MCF 10A (cell line): Measurements from ENCODE around the gene CLPTM1L. TPM values are rescaled to one million over a fixed set of nuclear protein-coding genes. Genes with fewer than 3 reads are reported as not detected.
"Not testable (repeated sequence)": the region's sequence is repeated elsewhere in the genome, so short reads cannot be mapped to it uniquely, and the experiment has no call there.

Experiments
- BruUV-seq: library from RNA; stranded (reverse); fragments of 400-500 nt; replicated peaks from 2 replicates; lab custom pipeline; 2021; lab: Mats Ljungman, UMichigan
- CTCF ChIA-PET: fragments of 300-600 bp; sonication (Branson Sonifier 250); formaldehyde crosslinking; extraction: SDS; loops from one replicate; lab custom pipeline; 2021; ENCODE audit warnings: antibody characterized with exemption, inconsistent platforms; lab: Yijun Ruan, JAX
- POLR2A ChIA-PET: fragments of 300-600, 350-650 bp; sonication (Branson Sonifier 250); formaldehyde crosslinking; extraction: SDS; loops from one replicate; lab custom pipeline; 2020; ENCODE audit warnings: antibody characterized with exemption, inconsistent platforms; lab: Yijun Ruan, JAX
- DNase-seq: peaks from one replicate; pipeline ENCODE4 v3.0.0-alpha.2; 2018; ENCODE audit not compliant: unreplicated experiment
- H3K27ac Mint-ChIP-seq: one replicate; pipeline ENCODE4 v1.8.0; 2022; ENCODE audit warnings: mild to moderate bottlenecking, low read depth, mixed read lengths; ENCODE audit not compliant: unreplicated experiment
- H3K27me3 Mint-ChIP-seq: one replicate; pipeline ENCODE4 v1.8.0; 2022; ENCODE audit warnings: mixed read lengths; ENCODE audit not compliant: insufficient read depth, unreplicated experiment
- H3K36me3 Mint-ChIP-seq: one replicate; pipeline ENCODE4 v1.8.0; 2022; ENCODE audit warnings: mild to moderate bottlenecking, moderate library complexity, mixed read lengths; ENCODE audit not compliant: insufficient read depth, unreplicated experiment
- H3K4me1 Mint-ChIP-seq: one replicate; pipeline ENCODE4 v1.8.0; 2022; ENCODE audit warnings: mixed read lengths; ENCODE audit not compliant: insufficient read depth, unreplicated experiment
- H3K4me3 Mint-ChIP-seq: one replicate; pipeline ENCODE4 v1.8.0; 2022; ENCODE audit warnings: mild to moderate bottlenecking, moderate library complexity, mixed read lengths; ENCODE audit not compliant: unreplicated experiment
- H3K9me3 Mint-ChIP-seq: one replicate; pipeline ENCODE4 v1.8.0; 2022; ENCODE audit warnings: mixed read lengths; ENCODE audit not compliant: unreplicated experiment
- CTCF ChIP-seq: fragments of 200-600 bp; IDR thresholded peaks from one replicate; pipeline ENCODE4 v1.8.0; 2022; ENCODE audit warnings: antibody characterized with exemption, mild to moderate bottlenecking; ENCODE audit not compliant: unreplicated experiment
- intact Hi-C: fragments of 100-400 bp; cut with micrococcal nuclease; formaldehyde crosslinking; loops from 2 replicates; pipeline ENCODE4 v1.14.1; 2022
- total RNA-seq: library from RNA; stranded (reverse); gene quantifications from 2 replicates; pipeline ENCODE4 v1.2.3, GENCODE V29; 2022

The CLPTM1L gene
- total RNA-seq, 1 experiment from 2014 or later, result 128 TPM

GRCh38 chr5:1277331-1277730 lies 67.6 kb downstream of the CLPTM1L start:
- Mint-ChIP-seq H3K27me3 (no peaks in the 10 kb centered on the region), H3K4me1 (no peaks in the 10 kb centered on the region), H3K9me3 (no peaks in the 10 kb centered on the region), H3K36me3 (peaks cover 7% of the 10 kb centered on the region), H3K27ac (no peak overlapping the region), H3K4me3 (no peak overlapping the region)
- ChIA-PET CTCF (no interaction called here), POLR2A (no interaction called here)
- BruUV-seq, result no TSS peak
- no peak for TF ChIP-seq CTCF
- no peak for DNase-seq
- intact Hi-C loops, result no loop called here

GRCh38 chr5:1276930-1277329 lies 68.0 kb downstream of the CLPTM1L start:
- POLR2A ChIA-PET, result no interaction called here
- Mint-ChIP-seq H3K27me3 (no peaks in the 10 kb centered on the region), H3K36me3 (peaks cover 7% of the 10 kb centered on the region), H3K9me3 (no peaks in the 10 kb centered on the region), H3K4me3 (no peak overlapping the region), H3K27ac (no peak overlapping the region), H3K4me1 (no peaks in the 10 kb centered on the region)
- intact Hi-C loops, result no loop called here
- DNase-seq, result no peak
- no TSS peak for BruUV-seq
- TF ChIP-seq CTCF, result no peak
- CTCF ChIA-PET, result no interaction called here

GRCh38 chr5:1275397-1276391 lies 69.2 kb downstream of the CLPTM1L start:
- POLR2A ChIA-PET, intact Hi-C loops, H3K27me3 Mint-ChIP-seq, H3K4me3 Mint-ChIP-seq, DNase-seq, BruUV-seq, H3K27ac Mint-ChIP-seq, H3K4me1 Mint-ChIP-seq, H3K9me3 Mint-ChIP-seq, H3K36me3 Mint-ChIP-seq: not testable (repeated sequence)
- CTCF ChIA-PET, result interaction anchor here (0.6 kb wide), 2 partner anchors 11 to 94 kb away, joined by 3 to 4 read pairs; no protein-coding TSS in a partner anchor

- no peak overlapping the region for H3K4me3 Mint-ChIP-seq
- ChIA-PET POLR2A (no interaction called here), CTCF (no interaction called here)
- no TSS peak for BruUV-seq
- no peak overlapping the region for H3K27ac Mint-ChIP-seq
- no peak for TF ChIP-seq CTCF
- intact Hi-C loops, result no loop called here
- no peaks in the 10 kb centered on the region for H3K4me1 Mint-ChIP-seq
- DNase-seq, result no peak
- H3K36me3 Mint-ChIP-seq, result peaks cover 7% of the 10 kb centered on the region
- H3K9me3 Mint-ChIP-seq, result no peaks in the 10 kb centered on the region
- H3K27me3 Mint-ChIP-seq, result no peaks in the 10 kb centered on the region
Measured at GRCh38 chr5:1274471-1274870, 70.4 kb downstream of the CLPTM1L start.
